Measurements from ENCODE around the gene SLC25A33. TPM values are rescaled to one million over a fixed set of nuclear protein-coding genes. Genes with fewer than 3 reads are reported as not detected.
"Not testable (repeated sequence)": the region's sequence is repeated elsewhere in the genome, so short reads cannot be mapped to it uniquely, and the experiment has no call there.

The SLC25A33 gene
- total RNA-seq, 1 experiment from 2014 or later = 8.1 TPM

DNA sequence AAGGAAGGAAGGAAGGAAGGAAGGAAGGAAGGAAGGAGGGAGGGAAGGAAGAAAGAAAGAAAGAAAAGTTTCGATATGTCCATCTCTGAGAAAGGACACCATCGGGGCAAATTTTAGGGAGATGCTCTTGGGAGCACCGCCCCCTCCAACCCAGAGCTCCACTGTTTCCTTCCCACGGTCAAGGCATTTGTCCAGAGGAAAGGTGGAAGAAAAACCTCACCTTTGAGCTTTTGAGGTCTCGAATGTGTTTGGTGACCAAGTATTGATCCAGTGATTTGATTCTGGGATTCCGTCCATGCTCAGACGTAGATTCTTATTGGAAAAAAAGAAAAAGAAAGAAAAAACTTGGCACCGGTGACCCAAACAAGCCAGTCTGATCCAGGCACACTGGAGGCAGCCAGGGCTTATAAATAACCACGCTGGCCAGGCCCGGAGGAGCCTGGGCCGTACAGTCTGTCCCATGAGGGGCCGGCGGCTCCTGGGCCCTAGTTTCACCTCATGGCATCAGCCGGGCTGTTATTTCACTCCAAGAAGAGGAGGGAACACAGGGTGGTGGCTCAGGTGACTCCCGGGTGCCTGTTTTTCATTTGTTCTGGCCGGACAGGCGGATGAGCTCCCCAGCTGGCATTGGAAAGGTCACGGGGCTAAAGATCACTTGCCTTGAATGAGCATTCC lies 36.1 kb upstream of the SLC25A33 start:
- no peak for DNase-seq (ENCODE audit: unreplicated experiment)
- Mint-ChIP-seq H3K4me1 (ENCODE audit: insufficient read depth, unreplicated experiment) (no peaks in the 10 kb centered on the region), H3K27ac (ENCODE audit: low read depth, unreplicated experiment) (no peak overlapping the region), H3K4me3 (ENCODE audit: unreplicated experiment) (no peak overlapping the region), H3K36me3 (ENCODE audit: insufficient read depth, unreplicated experiment) (no peaks in the 10 kb centered on the region), H3K9me3 (ENCODE audit: unreplicated experiment) (no peaks in the 10 kb centered on the region), H3K27me3 (ENCODE audit: insufficient read depth, unreplicated experiment) (no peaks in the 10 kb centered on the region)
- ChIA-PET POLR2A (interaction anchor here (0.6 kb wide), 1 partner anchor 477 kb away, joined by 4 read pairs; no protein-coding TSS in a partner anchor), CTCF (interaction anchor here (0.9 to 1.0 kb wide), 2 partner anchors 13 to 322 kb away, joined by 5 to 6 read pairs; no protein-coding TSS in a partner anchor)
- TF ChIP-seq, protein P1, sequence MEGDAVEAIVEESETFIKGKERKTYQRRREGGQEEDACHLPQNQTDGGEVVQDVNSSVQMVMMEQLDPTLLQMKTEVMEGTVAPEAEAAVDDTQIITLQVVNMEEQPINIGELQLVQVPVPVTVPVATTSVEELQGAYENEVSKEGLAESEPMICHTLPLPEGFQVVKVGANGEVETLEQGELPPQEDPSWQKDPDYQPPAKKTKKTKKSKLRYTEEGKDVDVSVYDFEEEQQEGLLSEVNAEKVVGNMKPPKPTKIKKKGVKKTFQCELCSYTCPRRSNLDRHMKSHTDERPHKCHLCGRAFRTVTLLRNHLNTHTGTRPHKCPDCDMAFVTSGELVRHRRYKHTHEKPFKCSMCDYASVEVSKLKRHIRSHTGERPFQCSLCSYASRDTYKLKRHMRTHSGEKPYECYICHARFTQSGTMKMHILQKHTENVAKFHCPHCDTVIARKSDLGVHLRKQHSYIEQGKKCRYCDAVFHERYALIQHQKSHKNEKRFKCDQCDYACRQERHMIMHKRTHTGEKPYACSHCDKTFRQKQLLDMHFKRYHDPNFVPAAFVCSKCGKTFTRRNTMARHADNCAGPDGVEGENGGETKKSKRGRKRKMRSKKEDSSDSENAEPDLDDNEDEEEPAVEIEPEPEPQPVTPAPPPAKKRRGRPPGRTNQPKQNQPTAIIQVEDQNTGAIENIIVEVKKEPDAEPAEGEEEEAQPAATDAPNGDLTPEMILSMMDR (IDR thresholded peaks at IDR 0.05; ENCODE audit: unreplicated experiment) = no peak
- intact Hi-C loops (cut with micrococcal nuclease) = no loop called here
- no TSS peak for BruUV-seq (replicated peaks)

DNA sequence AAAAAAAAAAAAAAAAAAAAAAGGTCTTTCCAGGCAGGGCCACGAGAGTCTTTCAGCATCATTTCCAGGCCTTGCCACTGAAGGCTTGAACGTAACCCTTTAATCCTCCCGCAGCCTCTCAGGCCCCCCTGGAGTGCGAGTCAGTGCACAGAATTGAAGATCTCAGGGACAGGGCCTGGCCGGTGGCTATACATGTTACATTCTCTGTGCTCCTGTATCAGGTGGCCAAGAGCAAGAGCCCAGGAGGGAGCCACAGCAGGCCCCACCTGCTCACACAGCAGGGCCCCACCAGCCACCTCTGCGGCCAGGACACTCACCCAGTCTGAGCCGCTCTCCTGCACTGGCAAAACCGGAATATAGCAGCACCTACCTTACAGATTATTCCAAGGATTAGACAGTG lies 34.1 kb upstream of the SLC25A33 start:
- Mint-ChIP-seq H3K27ac (ENCODE audit: low read depth, unreplicated experiment) (no peak overlapping the region), H3K36me3 (ENCODE audit: insufficient read depth, unreplicated experiment) (no peaks in the 10 kb centered on the region), H3K9me3 (ENCODE audit: unreplicated experiment) (no peaks in the 10 kb centered on the region), H3K4me3 (ENCODE audit: unreplicated experiment) (no peak overlapping the region), H3K27me3 (ENCODE audit: insufficient read depth, unreplicated experiment) (no peaks in the 10 kb centered on the region), H3K4me1 (ENCODE audit: insufficient read depth, unreplicated experiment) (no peaks in the 10 kb centered on the region)
- BruUV-seq (replicated peaks) = no TSS peak
- DNase-seq (ENCODE audit: unreplicated experiment) = no peak
- intact Hi-C loops (cut with micrococcal nuclease) = no loop called here
- POLR2A ChIA-PET = no interaction called here
- TF ChIP-seq, protein P1 (IDR thresholded peaks at IDR 0.05; ENCODE audit: unreplicated experiment) = no peak
- CTCF ChIA-PET = interaction anchor here (0.7 to 0.8 kb wide), 2 partner anchors 9 to 35 kb away, joined by 3 to 4 read pairs; no protein-coding TSS in a partner anchor

DNA sequence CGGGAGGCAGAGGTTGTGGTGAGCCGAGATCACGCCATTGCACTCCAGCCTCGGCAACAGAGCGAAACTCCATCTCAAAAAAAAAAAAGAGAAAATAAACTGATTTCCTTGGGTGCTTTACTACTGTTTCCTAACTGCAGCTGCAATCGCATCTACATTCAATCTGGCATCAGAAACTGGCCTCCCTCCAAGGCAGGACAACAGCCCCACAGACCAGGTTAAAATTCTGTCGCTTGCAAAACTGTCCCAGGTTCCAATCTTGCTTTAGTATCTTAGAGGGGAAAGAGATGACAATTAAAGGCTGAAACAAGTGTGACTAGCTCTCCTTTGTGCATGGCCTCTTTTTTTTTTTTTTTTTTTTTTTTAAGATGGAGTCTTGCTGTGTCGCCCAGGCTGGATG lies 32.4 kb upstream of the SLC25A33 start:
- no TSS peak for BruUV-seq (replicated peaks)

DNA sequence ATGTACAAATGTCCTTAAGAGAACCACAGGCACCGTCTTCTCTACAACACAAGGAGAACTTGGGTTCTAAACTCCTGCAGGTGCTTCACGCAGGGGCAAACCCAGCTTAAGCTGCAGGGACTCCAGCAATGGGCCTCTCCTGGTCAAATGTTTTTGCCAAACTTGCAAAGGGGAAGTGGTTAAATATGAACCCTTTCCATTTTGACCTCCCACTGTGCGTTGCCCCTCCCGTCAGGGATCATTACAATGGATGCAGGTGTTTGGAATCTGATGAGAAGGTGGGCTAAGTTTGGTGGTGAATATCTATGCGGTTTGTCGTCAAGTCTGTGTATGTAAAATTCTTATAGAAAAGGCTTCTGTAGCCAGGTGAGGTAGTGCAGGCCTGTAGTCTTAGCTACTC lies 29.1 kb upstream of the SLC25A33 start:
- Mint-ChIP-seq H3K27me3 (ENCODE audit: insufficient read depth, unreplicated experiment) (no peaks in the 10 kb centered on the region), H3K9me3 (ENCODE audit: unreplicated experiment) (no peaks in the 10 kb centered on the region), H3K36me3 (ENCODE audit: insufficient read depth, unreplicated experiment) (no peaks in the 10 kb centered on the region), H3K4me1 (ENCODE audit: insufficient read depth, unreplicated experiment) (no peaks in the 10 kb centered on the region), H3K4me3 (ENCODE audit: unreplicated experiment) (no peak overlapping the region), H3K27ac (ENCODE audit: low read depth, unreplicated experiment) (no peak overlapping the region)
- no peak for DNase-seq (ENCODE audit: unreplicated experiment)
- intact Hi-C loops (cut with micrococcal nuclease) = no loop called here
- POLR2A ChIA-PET = no interaction called here
- TF ChIP-seq, protein P1 (IDR thresholded peaks at IDR 0.05; ENCODE audit: unreplicated experiment) = no peak
- CTCF ChIA-PET = interaction anchor here (0.6 kb wide), 1 partner anchor 381 kb away, joined by 4 read pairs; the partner anchor contains the start of gene GPR157
- no TSS peak for BruUV-seq (replicated peaks)

More for the DNA sequence above, 32.4 kb upstream of the SLC25A33 start:
- intact Hi-C loops (cut with micrococcal nuclease) = no loop called here
- Mint-ChIP-seq H3K9me3 (ENCODE audit: unreplicated experiment) (no peaks in the 10 kb centered on the region), H3K27me3 (ENCODE audit: insufficient read depth, unreplicated experiment) (no peaks in the 10 kb centered on the region), H3K4me3 (ENCODE audit: unreplicated experiment) (no peak overlapping the region), H3K36me3 (ENCODE audit: insufficient read depth, unreplicated experiment) (no peaks in the 10 kb centered on the region), H3K4me1 (ENCODE audit: insufficient read depth, unreplicated experiment) (no peaks in the 10 kb centered on the region), H3K27ac (ENCODE audit: low read depth, unreplicated experiment) (no peak overlapping the region)
- POLR2A ChIA-PET = no interaction called here
- TF ChIP-seq, protein P1 (IDR thresholded peaks at IDR 0.05; ENCODE audit: unreplicated experiment) = no peak
- no peak for DNase-seq (ENCODE audit: unreplicated experiment)
- CTCF ChIA-PET = interaction anchor here (0.6 to 1.9 kb wide), 5 partner anchors 11 to 359 kb away, joined by 3 to 9 read pairs (median 3); no protein-coding TSS in a partner anchor

DNA sequence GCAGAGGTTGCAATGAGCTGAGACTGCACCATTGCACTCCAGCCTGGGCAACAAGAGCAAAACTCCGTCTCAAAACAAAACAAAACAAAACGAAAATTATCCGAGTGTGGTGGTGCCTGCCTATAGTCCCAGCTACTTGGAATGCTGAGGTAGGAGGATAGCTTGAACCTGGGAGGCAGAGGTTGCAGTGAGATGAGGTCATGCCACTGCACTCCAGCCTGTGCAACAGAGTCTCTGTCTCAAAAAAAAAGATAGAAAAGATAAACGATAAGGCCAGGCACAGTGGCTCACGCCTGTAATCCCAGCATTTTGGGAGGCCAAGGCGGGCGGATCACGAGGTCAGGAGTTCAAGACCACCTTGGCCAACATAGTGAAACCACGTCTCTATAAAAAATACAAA lies 23.7 kb upstream of the SLC25A33 start:
- H3K9me3 Mint-ChIP-seq (ENCODE audit: unreplicated experiment); H3K4me3 Mint-ChIP-seq (ENCODE audit: unreplicated experiment); H3K36me3 Mint-ChIP-seq (ENCODE audit: insufficient read depth, unreplicated experiment); BruUV-seq (replicated peaks); POLR2A ChIA-PET; H3K27ac Mint-ChIP-seq (ENCODE audit: low read depth, unreplicated experiment); DNase-seq (ENCODE audit: unreplicated experiment); H3K4me1 Mint-ChIP-seq (ENCODE audit: insufficient read depth, unreplicated experiment); intact Hi-C loops (cut with micrococcal nuclease); H3K27me3 Mint-ChIP-seq (ENCODE audit: insufficient read depth, unreplicated experiment); CTCF ChIA-PET: not testable (repeated sequence)

Data from MCF 10A (cell line).